Measurements from ENCODE around the gene FBXW5.

GRCh38 chr9:136973618-136974617 lies 29.4 kb upstream of the FBXW5 start:
- TF ChIP-seq CTCF (IDR thresholded peaks at IDR 0.05 in 2 of 3, conservative IDR thresholded peaks at IDR 0.05 in 1 of 3; ENCODE audit: control insufficient read depth in 2 of 3, extremely low read depth in 1 of 3, insufficient read depth in 1 of 3, low read depth in 3 of 3, low read length in 3 of 3) (no peak), POLR2A (IDR thresholded peaks at IDR 0.05; ENCODE audit: low read depth, low read length) (no peak), ZNF592 (IDR thresholded peaks at IDR 0.05) (no peak), NR2C2 (IDR thresholded peaks at IDR 0.05; ENCODE audit: borderline replicate concordance, control insufficient read depth, insufficient read length, low read depth) (no peak)
